Measurements from ENCODE around the gene ACVR1B.

GRCh38 chr12:51949342-51950030, 2.0 kb upstream of the ACVR1B start:
- TF ChIP-seq, protein P1, sequence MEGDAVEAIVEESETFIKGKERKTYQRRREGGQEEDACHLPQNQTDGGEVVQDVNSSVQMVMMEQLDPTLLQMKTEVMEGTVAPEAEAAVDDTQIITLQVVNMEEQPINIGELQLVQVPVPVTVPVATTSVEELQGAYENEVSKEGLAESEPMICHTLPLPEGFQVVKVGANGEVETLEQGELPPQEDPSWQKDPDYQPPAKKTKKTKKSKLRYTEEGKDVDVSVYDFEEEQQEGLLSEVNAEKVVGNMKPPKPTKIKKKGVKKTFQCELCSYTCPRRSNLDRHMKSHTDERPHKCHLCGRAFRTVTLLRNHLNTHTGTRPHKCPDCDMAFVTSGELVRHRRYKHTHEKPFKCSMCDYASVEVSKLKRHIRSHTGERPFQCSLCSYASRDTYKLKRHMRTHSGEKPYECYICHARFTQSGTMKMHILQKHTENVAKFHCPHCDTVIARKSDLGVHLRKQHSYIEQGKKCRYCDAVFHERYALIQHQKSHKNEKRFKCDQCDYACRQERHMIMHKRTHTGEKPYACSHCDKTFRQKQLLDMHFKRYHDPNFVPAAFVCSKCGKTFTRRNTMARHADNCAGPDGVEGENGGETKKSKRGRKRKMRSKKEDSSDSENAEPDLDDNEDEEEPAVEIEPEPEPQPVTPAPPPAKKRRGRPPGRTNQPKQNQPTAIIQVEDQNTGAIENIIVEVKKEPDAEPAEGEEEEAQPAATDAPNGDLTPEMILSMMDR (IDR thresholded peaks at IDR 0.05; ENCODE audit: low read depth, low read length, missing input control) = no peak
- TF ChIP-seq TAF1 (conservative IDR thresholded peaks at IDR 0.05) (no peak), HNF4A (conservative IDR thresholded peaks at IDR 0.05) (no peak), RAD21 (IDR thresholded peaks at IDR 0.05) (no peak), SP1 (IDR thresholded peaks at IDR 0.05) (no peak), NR2F2 (IDR thresholded peaks at IDR 0.05) (no peak), GABPA (IDR thresholded peaks at IDR 0.05 in 1 of 2, conservative IDR thresholded peaks at IDR 0.05 in 1 of 2) (no peak), FOXA1 (IDR thresholded peaks at IDR 0.05) (no peak), YY1 (IDR thresholded peaks at IDR 0.05) (no peak)
- TF ChIP-seq, protein P2, sequence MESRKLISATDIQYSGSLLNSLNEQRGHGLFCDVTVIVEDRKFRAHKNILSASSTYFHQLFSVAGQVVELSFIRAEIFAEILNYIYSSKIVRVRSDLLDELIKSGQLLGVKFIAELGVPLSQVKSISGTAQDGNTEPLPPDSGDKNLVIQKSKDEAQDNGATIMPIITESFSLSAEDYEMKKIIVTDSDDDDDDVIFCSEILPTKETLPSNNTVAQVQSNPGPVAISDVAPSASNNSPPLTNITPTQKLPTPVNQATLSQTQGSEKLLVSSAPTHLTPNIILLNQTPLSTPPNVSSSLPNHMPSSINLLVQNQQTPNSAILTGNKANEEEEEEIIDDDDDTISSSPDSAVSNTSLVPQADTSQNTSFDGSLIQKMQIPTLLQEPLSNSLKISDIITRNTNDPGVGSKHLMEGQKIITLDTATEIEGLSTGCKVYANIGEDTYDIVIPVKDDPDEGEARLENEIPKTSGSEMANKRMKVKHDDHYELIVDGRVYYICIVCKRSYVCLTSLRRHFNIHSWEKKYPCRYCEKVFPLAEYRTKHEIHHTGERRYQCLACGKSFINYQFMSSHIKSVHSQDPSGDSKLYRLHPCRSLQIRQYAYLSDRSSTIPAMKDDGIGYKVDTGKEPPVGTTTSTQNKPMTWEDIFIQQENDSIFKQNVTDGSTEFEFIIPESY (IDR thresholded peaks at IDR 0.05) = no peak
- TF ChIP-seq, protein P3, sequence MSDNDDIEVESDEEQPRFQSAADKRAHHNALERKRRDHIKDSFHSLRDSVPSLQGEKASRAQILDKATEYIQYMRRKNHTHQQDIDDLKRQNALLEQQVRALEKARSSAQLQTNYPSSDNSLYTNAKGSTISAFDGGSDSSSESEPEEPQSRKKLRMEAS (IDR thresholded peaks at IDR 0.05) = no peak
- TF ChIP-seq, protein P4, sequence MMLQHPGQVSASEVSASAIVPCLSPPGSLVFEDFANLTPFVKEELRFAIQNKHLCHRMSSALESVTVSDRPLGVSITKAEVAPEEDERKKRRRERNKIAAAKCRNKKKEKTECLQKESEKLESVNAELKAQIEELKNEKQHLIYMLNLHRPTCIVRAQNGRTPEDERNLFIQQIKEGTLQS (IDR thresholded peaks at IDR 0.05) = no peak

All from liver (tissue), 3 donors.